Activated naive CD4-positive, alpha-beta T cell treated with anti-CD3 and anti-CD28 coated beads, Interleukin-2, amount 50 U/mL, for 24 hours (primary cell): ENCODE results near the gene DNAJA2.

Experiments used
- H3K27ac Mint-ChIP-seq: one replicate; pipeline ENCODE4 v1.8.0; 2021; ENCODE audit warnings: mild to moderate bottlenecking, mixed read lengths
- H3K27me3 Mint-ChIP-seq: one replicate; pipeline ENCODE4 v1.8.0; 2021; ENCODE audit warnings: mixed read lengths
- H3K36me3 Mint-ChIP-seq: one replicate; pipeline ENCODE4 v1.8.0; 2021; ENCODE audit warnings: mixed read lengths
- H3K4me1 Mint-ChIP-seq: one replicate; pipeline ENCODE4 v1.8.0; 2021; ENCODE audit warnings: mixed read lengths
- H3K4me3 Mint-ChIP-seq: one replicate; pipeline ENCODE4 v1.8.0; 2021; ENCODE audit warnings: mild to moderate bottlenecking, mixed read lengths
- H3K9me3 Mint-ChIP-seq: one replicate; pipeline ENCODE4 v1.8.0; 2021; ENCODE audit warnings: mixed read lengths

Gene DNAJA2

DNA sequence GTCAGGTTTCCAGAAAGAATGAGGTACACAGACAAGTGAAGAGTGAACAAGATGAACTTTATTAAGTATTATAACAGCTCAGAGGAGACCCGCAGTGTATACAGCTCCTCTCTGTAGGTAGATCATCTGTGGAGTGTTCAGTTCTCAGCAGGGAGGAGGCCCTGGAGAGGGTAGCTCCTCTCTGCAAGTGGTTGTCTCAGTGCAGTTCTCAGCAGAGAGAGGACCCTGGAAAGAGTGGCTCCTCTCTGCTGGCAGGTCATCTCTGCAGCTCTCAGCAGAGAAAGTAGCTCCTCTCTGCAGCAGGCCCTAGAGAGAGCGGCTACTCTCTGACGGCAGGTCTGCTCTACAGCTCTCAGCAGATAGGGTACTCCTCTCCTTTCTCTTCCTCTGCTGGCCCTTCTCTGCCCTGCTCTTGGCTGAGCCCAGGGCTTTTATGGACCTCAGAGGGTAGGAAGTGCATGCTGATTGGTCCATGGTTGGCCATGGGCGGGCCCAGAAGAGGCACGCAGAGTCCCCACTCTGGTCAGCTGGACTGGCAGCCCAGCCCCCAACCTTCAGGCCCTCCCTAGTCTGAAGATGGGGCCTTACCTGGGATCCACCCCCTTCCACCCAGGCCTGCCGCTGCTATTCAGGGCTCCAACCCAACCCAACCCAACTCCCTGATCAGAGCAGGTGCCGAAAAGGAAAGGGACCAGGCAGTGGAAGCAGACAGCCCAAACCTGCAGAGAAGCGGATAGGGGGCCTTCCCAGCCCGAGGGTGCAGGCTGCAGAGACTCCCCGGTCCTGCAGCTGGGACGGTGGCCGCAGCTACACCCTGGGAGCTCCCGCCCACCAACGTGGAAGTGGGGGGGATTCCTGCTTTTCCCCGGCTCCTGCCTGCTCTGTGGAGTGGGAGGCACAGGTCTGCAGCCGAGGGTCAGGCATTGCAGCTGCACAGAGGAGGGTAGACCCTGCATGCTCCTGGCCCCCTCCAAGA, 18.5 kb upstream of the DNAJA2 start:
- Mint-ChIP-seq H3K9me3 (no peaks in the 10 kb centered on the region), H3K27ac (no peak overlapping the region), H3K36me3 (no peaks in the 10 kb centered on the region), H3K4me3 (no peak overlapping the region), H3K27me3 (no peaks in the 10 kb centered on the region), H3K4me1 (no peaks in the 10 kb centered on the region)

DNA sequence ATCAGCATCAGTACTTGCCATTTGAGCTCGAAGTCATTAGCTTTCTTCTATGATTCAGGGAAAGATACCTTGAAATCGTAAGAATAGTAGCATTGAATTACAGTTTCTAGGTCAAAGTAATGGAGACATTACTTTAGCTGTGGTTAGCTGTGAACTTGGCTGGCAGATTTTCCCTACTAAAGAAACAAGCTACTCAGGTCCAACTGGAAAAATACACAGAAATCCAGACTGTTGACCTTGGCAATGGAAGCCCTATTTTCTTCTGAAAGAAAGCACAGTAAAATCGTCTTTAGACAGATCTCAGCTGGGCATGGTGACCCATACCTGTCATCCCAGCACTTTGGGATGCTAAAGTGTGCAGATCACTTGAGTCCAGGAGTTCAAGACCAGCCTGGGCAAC, 13.4 kb upstream of the DNAJA2 start:
- Mint-ChIP-seq H3K27ac (no peak overlapping the region), H3K9me3 (no peaks in the 10 kb centered on the region), H3K27me3 (no peaks in the 10 kb centered on the region), H3K36me3 (no peaks in the 10 kb centered on the region), H3K4me1 (no peaks in the 10 kb centered on the region), H3K4me3 (no peak overlapping the region)

DNA sequence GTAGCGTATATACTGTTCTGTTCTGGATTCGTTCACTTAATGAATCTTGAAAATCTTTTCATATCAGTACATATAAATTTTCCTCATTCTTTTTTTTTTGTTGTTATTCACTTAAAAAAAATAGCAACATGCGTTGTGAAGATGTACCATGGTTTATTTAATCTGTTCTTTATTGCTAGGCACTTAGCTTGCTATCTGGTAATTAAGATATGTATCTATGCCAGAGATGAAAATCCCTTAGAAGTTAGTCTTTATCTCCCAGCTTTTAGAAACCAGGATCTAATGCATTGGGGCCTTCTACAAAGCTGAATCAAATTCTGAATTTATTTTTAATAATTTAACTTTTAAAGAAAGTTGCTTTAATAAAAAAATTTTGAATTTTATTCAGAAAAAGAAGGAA, 13.0 kb upstream of the DNAJA2 start:
- Mint-ChIP-seq H3K27me3 (no peaks in the 10 kb centered on the region), H3K27ac (no peak overlapping the region), H3K4me1 (no peaks in the 10 kb centered on the region), H3K36me3 (no peaks in the 10 kb centered on the region), H3K9me3 (no peaks in the 10 kb centered on the region), H3K4me3 (no peak overlapping the region)

DNA sequence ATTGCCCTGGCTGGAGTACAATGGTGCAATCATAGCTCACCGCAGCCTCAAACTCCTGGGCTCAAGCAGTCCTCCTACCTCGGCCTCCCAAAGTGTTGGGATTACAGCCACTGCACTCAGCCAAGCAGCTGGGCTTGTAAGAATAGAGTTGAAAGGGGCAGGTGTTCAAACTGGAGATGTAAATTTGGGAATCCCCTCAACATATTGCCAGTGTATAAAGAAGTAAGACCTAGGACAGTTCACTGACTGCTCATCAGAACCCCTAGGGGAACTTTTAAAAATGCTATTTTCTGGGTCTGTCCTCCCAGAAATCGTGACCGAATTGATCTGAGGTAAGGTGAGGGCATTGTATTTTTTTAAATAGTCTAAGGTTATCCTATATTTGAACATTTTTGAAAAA, 8.9 kb upstream of the DNAJA2 start:
- Mint-ChIP-seq H3K9me3 (no peaks in the 10 kb centered on the region), H3K27ac (no peak overlapping the region)

DNA sequence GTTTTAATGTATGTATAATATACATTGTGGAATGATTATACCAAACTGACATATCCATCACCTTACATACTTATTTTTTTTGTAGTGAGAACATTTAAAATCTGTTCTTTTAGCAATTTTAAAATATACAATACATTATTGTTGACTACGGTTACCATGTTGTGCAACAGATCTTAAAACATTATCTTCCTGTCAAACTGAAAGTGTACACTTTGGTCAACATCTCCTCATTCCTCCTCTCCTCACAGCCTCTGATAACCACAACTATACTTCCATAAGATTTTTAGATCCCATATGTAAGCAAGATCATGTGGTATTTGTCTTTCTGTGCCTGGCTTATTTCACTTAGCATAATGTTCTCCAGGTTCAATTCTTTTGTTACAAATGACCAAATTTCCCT, 7.5 kb upstream of the DNAJA2 start:
- Mint-ChIP-seq H3K4me3 (no peak overlapping the region), H3K27ac (no peak overlapping the region)

More for the DNA sequence above, 8.9 kb upstream of the DNAJA2 start:
- H3K36me3 Mint-ChIP-seq: no peaks in the 10 kb centered on the region
- H3K27me3 Mint-ChIP-seq: no peaks in the 10 kb centered on the region
- no peaks in the 10 kb centered on the region for H3K4me1 Mint-ChIP-seq
- no peak overlapping the region for H3K4me3 Mint-ChIP-seq

DNA sequence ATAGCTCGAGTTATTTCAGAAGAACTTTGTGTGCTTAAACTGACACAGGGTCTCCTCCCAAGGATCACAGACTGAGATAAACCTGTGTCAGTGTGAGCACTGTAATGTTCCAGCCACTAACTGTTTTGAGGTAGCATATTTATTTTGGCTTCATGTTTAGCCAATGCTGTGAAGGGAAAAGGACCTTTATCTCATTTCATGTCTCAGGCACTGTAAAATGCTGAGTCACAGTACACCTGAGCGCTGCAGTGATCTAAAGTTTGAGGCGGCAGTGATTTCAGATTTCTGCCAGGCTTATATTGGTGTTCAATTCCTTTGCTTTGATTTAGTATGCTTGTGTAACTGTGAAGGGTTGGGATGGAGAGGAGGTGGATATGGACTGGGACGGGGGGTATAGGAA, 3.1 kb upstream of the DNAJA2 start:
- Mint-ChIP-seq H3K27me3 (no peaks in the 10 kb centered on the region), H3K36me3 (peaks cover 2% of the 10 kb centered on the region), H3K27ac (peak overlapping the region; percentile 80), H3K9me3 (no peaks in the 10 kb centered on the region), H3K4me1 (peaks cover 40% of the 10 kb centered on the region), H3K4me3 (no peak overlapping the region)

More for the DNA sequence above, 7.5 kb upstream of the DNAJA2 start:
- H3K4me1 Mint-ChIP-seq: peaks cover 13% of the 10 kb centered on the region
- no peaks in the 10 kb centered on the region for H3K27me3 Mint-ChIP-seq
- H3K9me3 Mint-ChIP-seq: no peaks in the 10 kb centered on the region
- H3K36me3 Mint-ChIP-seq: no peaks in the 10 kb centered on the region

DNA sequence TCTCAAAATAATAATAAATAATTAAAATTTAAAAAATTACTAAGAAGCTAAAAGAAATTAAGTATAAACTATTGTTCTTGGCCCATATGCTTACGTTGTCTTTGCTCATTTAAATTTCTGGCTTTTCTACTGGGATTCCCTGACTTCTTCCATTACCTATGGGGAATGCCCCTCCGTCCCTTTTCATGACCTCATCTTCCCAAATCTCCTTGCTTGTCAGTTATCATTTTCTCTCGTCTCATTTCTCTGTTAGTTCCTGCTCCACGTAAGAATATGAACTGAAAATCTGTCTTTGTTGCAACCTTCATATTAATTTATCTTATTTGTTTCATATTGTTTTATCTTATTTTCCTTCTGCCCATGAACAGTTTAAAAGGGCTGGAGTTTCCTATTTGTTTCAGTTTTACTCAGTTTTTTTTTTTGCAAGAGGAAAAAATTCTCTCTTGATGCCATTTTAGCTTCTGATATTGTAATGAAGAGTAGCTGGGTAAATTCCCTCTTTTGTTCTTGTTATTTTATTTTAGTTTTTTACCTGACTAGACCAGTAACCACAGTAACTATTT, 2.5 kb upstream of the DNAJA2 start:
- H3K27ac Mint-ChIP-seq: peak overlapping the region; percentile 80
- peaks cover 45% of the 10 kb centered on the region for H3K4me1 Mint-ChIP-seq
- H3K27me3 Mint-ChIP-seq: no peaks in the 10 kb centered on the region
- H3K4me3 Mint-ChIP-seq: peak overlapping the region; percentile 43
- H3K36me3 Mint-ChIP-seq: peaks cover 6% of the 10 kb centered on the region
- no peaks in the 10 kb centered on the region for H3K9me3 Mint-ChIP-seq

DNA sequence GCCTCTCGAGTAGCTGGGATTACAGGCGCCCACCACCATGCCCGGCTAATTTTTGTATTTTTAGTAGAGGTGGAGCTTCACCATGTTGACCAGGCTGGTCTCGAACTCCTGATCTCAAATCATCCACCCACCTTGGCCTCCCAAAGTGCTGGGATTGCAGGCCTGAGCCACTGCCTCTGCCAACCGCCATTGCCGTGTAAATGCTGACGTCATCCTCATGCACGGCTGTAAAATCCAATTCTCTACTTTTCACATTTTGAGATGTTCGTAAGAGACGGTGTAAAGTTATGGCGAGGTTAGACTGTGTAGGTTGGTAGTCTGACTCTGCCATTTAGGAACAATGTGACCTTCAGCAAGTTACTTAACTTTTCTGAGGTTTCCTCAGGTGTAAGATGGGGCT, 1.7 kb upstream of the DNAJA2 start:
- H3K4me3 Mint-ChIP-seq: peak overlapping the region; percentile 91
- H3K27ac Mint-ChIP-seq: peak overlapping the region; percentile 80
- no peaks in the 10 kb centered on the region for H3K9me3 Mint-ChIP-seq
- H3K27me3 Mint-ChIP-seq: no peaks in the 10 kb centered on the region
- peaks cover 50% of the 10 kb centered on the region for H3K4me1 Mint-ChIP-seq
- peaks cover 8% of the 10 kb centered on the region for H3K36me3 Mint-ChIP-seq

DNA sequence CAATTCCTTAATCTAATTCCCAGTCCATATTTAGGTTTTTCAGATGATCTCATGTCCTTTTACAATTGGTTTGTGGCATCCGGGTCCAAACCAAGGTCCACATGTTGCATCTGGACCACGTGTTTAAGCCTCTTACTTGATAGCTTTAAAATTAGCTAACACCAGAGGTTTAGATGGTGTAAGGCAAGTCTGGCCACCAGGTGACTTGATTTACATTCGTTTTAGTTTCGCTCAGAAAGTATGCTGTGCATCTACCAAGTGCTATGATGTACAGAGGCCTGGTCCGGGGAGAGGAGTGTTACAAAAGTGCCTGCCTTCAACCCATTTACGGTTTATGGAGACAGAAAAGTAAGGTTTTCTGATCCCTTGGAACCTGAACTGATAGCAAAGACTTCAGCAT, 878 bp upstream of the DNAJA2 start:
- Mint-ChIP-seq H3K4me3 (peak overlapping the region; percentile 91), H3K27ac (peak overlapping the region; percentile 98), H3K4me1 (peaks cover 54% of the 10 kb centered on the region), H3K9me3 (no peaks in the 10 kb centered on the region), H3K27me3 (no peaks in the 10 kb centered on the region), H3K36me3 (peaks cover 9% of the 10 kb centered on the region)

DNA sequence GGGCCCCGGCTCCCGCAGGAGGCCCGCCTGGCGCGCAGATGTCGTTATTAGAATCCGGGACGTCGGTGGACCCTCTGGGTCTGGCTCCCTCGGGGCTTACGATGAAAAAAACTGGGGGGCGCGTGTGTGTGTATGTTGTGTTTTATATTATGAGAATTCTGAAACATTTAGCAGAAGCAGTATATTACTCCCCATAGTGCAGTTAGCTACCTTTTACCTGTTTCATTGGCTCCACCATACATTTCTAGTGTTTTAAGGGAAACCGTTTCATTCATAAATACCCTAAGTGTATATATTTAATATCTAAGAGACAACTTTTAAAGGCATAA, 486 bp upstream of the DNAJA2 start:
- Mint-ChIP-seq H3K4me1 (peaks cover 58% of the 10 kb centered on the region), H3K9me3 (no peaks in the 10 kb centered on the region), H3K27me3 (no peaks in the 10 kb centered on the region), H3K36me3 (peaks cover 10% of the 10 kb centered on the region), H3K4me3 (peak overlapping the region; percentile 91), H3K27ac (peak overlapping the region; percentile 98)

DNA sequence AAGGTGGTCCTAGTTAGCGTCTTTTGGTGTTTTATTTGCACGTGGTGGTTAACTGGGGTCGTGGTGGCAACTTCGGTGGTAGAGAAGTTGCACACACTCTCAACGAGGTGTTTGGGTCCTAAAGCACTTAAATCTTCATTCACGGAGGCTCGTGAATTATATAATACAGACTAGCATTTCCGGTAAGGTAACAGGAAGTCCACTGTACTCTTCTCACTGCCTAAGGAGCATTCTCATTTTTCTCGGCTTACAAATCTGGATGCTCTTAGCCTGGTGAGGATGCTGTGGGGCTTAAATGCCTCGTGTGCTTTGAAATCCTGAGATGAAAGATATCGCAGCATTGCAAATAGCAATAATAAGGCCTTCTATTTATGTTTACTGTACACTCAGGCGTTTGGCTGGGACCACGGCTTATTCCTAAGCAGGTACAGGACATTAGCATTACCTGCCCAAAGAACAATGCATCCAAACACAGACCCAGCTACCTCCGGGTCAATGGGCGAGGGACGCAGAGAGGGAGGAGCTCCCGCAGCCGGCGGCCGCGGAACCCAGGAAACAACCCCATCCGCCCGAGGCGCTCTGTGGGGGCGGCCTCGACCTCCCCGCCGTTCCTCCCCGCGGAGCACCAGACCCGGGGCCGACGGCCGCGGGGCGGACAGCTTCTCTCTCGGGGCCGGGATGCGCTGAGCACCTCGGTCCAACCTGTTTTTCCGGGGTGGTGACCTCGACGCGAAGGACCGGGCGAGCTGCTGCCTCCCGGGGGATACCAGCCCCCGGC, 856 bp downstream of the DNAJA2 start:
- H3K4me3 Mint-ChIP-seq: peak overlapping the region; percentile 97
- H3K4me1 Mint-ChIP-seq: peaks cover 70% of the 10 kb centered on the region
- H3K27ac Mint-ChIP-seq: peak overlapping the region; percentile 97
- H3K27me3 Mint-ChIP-seq: no peaks in the 10 kb centered on the region
- H3K9me3 Mint-ChIP-seq: no peaks in the 10 kb centered on the region
- peaks cover 10% of the 10 kb centered on the region for H3K36me3 Mint-ChIP-seq

DNA sequence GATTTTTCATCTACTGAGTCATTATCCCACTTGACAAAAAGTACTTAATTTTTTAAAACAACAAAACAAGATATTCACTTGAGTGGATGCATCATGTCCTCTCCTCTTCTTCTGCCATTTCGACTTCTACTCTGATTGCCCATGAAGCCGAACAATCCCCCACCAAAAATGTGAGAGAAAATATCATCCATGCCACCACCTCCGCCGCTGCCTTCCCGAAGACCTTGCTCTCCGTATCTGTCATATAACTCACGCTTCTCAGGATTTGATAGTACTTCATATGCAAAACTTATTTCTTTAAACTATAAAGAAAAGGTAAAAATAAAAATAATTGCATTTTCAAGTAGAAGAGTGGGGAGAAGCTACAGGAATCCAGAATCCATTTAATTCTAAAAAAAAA, 2.2 kb downstream of the DNAJA2 start:
- H3K9me3 Mint-ChIP-seq: no peaks in the 10 kb centered on the region
- H3K4me1 Mint-ChIP-seq: peaks cover 71% of the 10 kb centered on the region
- no peaks in the 10 kb centered on the region for H3K27me3 Mint-ChIP-seq
- H3K4me3 Mint-ChIP-seq: peak overlapping the region; percentile 79
- peaks cover 16% of the 10 kb centered on the region for H3K36me3 Mint-ChIP-seq
- H3K27ac Mint-ChIP-seq: peak overlapping the region; percentile 38

DNA sequence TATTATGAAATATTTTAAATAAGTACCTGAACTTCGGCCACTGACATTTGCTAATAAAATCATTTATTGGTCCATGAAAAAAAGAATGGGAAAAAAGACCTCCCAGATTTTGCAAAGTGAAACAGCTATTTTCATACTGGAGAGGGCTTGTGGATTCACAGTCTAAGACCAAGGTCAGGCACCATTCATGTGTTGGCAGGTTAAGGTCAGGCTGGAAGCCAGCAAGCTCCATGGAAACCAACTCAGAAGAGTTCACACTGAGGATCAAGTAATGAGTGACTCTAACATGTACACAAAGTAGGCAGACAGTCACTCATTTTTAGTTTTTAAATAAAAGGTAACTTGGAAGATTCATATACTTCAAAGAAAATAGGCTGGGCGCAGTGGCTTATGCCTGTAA, 3.4 kb downstream of the DNAJA2 start:
- H3K36me3 Mint-ChIP-seq: peaks cover 16% of the 10 kb centered on the region
- H3K27me3 Mint-ChIP-seq: no peaks in the 10 kb centered on the region
- H3K4me1 Mint-ChIP-seq: peaks cover 64% of the 10 kb centered on the region
- H3K27ac Mint-ChIP-seq: no peak overlapping the region
- H3K9me3 Mint-ChIP-seq: no peaks in the 10 kb centered on the region
- H3K4me3 Mint-ChIP-seq: peak overlapping the region; percentile 54

DNA sequence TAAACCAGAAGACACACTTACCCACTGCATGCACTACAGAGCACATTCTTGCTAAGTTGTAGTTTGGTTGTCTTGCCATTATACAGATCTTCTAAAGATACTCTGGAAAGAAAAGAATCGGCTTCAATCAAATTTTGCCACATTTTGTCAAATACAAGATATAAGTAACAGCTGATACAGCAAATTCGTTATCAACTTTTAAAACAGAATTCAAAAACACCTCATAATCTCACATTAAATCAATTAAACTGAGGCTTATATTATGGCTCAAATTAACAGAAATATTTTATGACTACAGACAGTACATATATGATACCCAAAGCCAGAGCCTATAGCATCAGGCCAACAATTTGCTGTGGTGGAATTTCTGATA, 5.4 kb downstream of the DNAJA2 start:
- no peaks in the 10 kb centered on the region for H3K27me3 Mint-ChIP-seq
- H3K9me3 Mint-ChIP-seq: no peaks in the 10 kb centered on the region
- peak overlapping the region; percentile 7 for H3K4me3 Mint-ChIP-seq
- H3K4me1 Mint-ChIP-seq: peaks cover 62% of the 10 kb centered on the region
- H3K27ac Mint-ChIP-seq: no peak overlapping the region
- H3K36me3 Mint-ChIP-seq: peaks cover 18% of the 10 kb centered on the region

DNA sequence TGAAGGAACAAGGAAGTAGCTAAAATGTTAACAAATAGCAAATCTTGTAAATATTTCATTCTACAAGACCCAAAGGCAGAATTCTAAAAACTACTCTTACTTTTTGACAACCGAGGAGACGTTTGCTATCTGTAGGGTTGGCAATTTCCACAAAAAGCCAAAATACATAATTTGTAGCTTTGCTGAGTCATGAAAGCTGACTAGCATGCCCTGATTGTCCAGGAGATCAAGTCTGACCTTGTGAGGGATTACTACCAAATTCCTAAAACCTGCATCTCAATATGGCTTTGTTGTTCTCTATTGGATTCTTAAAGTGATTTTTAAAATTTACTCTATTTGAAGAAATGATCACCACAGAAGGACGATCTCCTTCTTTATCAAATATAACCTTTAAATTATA, 10.8 kb downstream of the DNAJA2 start:
- peaks cover 24% of the 10 kb centered on the region for H3K36me3 Mint-ChIP-seq
- no peaks in the 10 kb centered on the region for H3K27me3 Mint-ChIP-seq
- peak overlapping the region; percentile 76 for H3K27ac Mint-ChIP-seq
- peak overlapping the region; percentile 24 for H3K4me3 Mint-ChIP-seq
- H3K4me1 Mint-ChIP-seq: peaks cover 44% of the 10 kb centered on the region
- H3K9me3 Mint-ChIP-seq: no peaks in the 10 kb centered on the region
